GM23338 (cell line): Measurements from ENCODE around the gene BIRC6. TPM values are rescaled to one million over a fixed set of nuclear protein-coding genes. Genes with fewer than 3 reads are reported as not detected.

Source experiments
- ATAC-seq: fragments of 200-7000 bp; cut with Tn5 transposase; 3 replicates; pipeline ENCODE4 v1.9.1; 2020
- DNase-seq: peaks from one replicate; pipeline ENCODE4 v3.0.0-alpha.2; 2015; ENCODE audit warnings: low spot score
- H2AFZ ChIP-seq: fragments of 200-600 bp; sonication (generic); 2 replicates; pipeline ENCODE4 v1.8.0; 2016; ENCODE audit warnings: antibody characterized with exemption, mild to moderate bottlenecking, moderate library complexity
- H3F3A ChIP-seq: fragments of 200-600 bp; sonication (generic); replicated peaks from 2 replicates; pipeline ENCODE4 v1.8.0; 2017; ENCODE audit warnings: antibody characterized with exemption, mixed run types, low read depth
- H3K27ac ChIP-seq: fragments of 200-600 bp; sonication (generic); 2 replicates; pipeline ENCODE4 v1.6.1; 2016; ENCODE audit warnings: low read depth
- H3K27me3 ChIP-seq: fragments of 200-600 bp; sonication (generic); 2 replicates; pipeline ENCODE4 v1.8.0; 2016; ENCODE audit warnings: mild to moderate bottlenecking, mixed run types, moderate library complexity; ENCODE audit not compliant: insufficient read depth
- H3K36me3 ChIP-seq: fragments of 200-600 bp; sonication (generic); 2 replicates; pipeline ENCODE4 v1.8.0; 2016; ENCODE audit warnings: mild to moderate bottlenecking; ENCODE audit not compliant: insufficient read depth
- H3K4me1 ChIP-seq: fragments of 200-600 bp; sonication (generic); 2 replicates; pipeline ENCODE4 v1.8.0; 2016; ENCODE audit warnings: mild to moderate bottlenecking, moderate library complexity; ENCODE audit not compliant: insufficient read depth
- H3K4me2 ChIP-seq: fragments of 200-600 bp; sonication (generic); 2 replicates; pipeline ENCODE4 v1.7.1; 2017; ENCODE audit warnings: mixed run types
- H3K4me3 ChIP-seq: fragments of 200-600 bp; sonication (generic); 2 replicates; pipeline ENCODE4 v1.6.1; 2016; ENCODE audit warnings: mixed run types
- H3K79me2 ChIP-seq: fragments of 200-600 bp; sonication (generic); replicated peaks from 2 replicates; pipeline ENCODE4 v1.8.0; 2017; ENCODE audit warnings: mild to moderate bottlenecking; ENCODE audit not compliant: insufficient read depth
- H3K9me2 ChIP-seq: fragments of 200-600 bp; sonication (generic); 2 replicates; pipeline ENCODE4 v1.8.0; 2017; ENCODE audit not compliant: insufficient read depth
- H4K20me1 ChIP-seq: fragments of 200-600 bp; sonication (generic); replicated peaks from 2 replicates; pipeline ENCODE4 v1.8.0; 2017; ENCODE audit warnings: mild to moderate bottlenecking; ENCODE audit not compliant: insufficient read depth
- H3K27ac Mint-ChIP-seq: 2 replicates; pipeline ENCODE4 v1.8.0; 2020; ENCODE audit warnings: inconsistent platforms, mild to moderate bottlenecking, moderate library complexity, mixed read lengths
- H3K27me3 Mint-ChIP-seq: 3 replicates; pipeline ENCODE4 v1.8.0; 2022; ENCODE audit warnings: low read depth, mild to moderate bottlenecking, moderate library complexity, mixed read lengths, inconsistent platforms; ENCODE audit not compliant: insufficient read depth, poor library complexity
- H3K36me3 Mint-ChIP-seq: 3 replicates; pipeline ENCODE4 v1.8.0; 2021; ENCODE audit warnings: low read depth, mild to moderate bottlenecking, inconsistent platforms, moderate library complexity, mixed read lengths
- H3K4me1 Mint-ChIP-seq: 3 replicates; pipeline ENCODE4 v1.8.0; 2020; ENCODE audit warnings: mild to moderate bottlenecking, inconsistent platforms, mixed read lengths
- H3K4me3 Mint-ChIP-seq: 3 replicates; pipeline ENCODE4 v1.8.0; 2021; ENCODE audit warnings: moderate library complexity, mild to moderate bottlenecking, inconsistent platforms, mixed read lengths
- H3K9me3 Mint-ChIP-seq: 3 replicates; pipeline ENCODE4 v1.8.0; 2020; ENCODE audit warnings: moderate library complexity, mild to moderate bottlenecking, inconsistent platforms, mixed read lengths
- CREB1 ChIP-seq: fragments of 250-450 bp; sonication (Bioruptor Pico); IDR thresholded peaks from 2 replicates; pipeline ENCODE4 v1.5.0; 2020; ENCODE audit warnings: low read depth, mild to moderate bottlenecking, moderate library complexity
- CTCF ChIP-seq, 2 experiments: fragments of 200-600 bp in 1 of 2; sonication (generic) in 1 of 2; conservative IDR thresholded peaks; 2 replicates each; pipeline versions ENCODE4 v1.5.1 to v1.6.1; 2016 to 2017; ENCODE audit warnings: antibody characterized with exemption in 2 of 2, low read depth in 2 of 2, mild to moderate bottlenecking in 2 of 2, moderate library complexity in 1 of 2
- ETS1 ChIP-seq: IDR thresholded peaks from 2 replicates; pipeline ENCODE4 v1.6.1; 2016; ENCODE audit warnings: antibody characterized with exemption
- EZH2 ChIP-seq: fragments of 200-600 bp; sonication (generic); IDR thresholded peaks from one replicate; pipeline ENCODE4 v1.8.0; 2017; ENCODE audit warnings: antibody characterized with exemption, mild to moderate bottlenecking, low read depth; ENCODE audit not compliant: unreplicated experiment
- EZH2phosphoT487 ChIP-seq: fragments of 200-600 bp; sonication (generic); IDR thresholded peaks from one replicate; pipeline ENCODE4 v1.8.1; 2018; ENCODE audit warnings: antibody characterized with exemption; ENCODE audit not compliant: unreplicated experiment
- JUNB ChIP-seq: IDR thresholded peaks from one replicate; pipeline ENCODE4 v1.6.1; 2016; ENCODE audit warnings: antibody characterized with exemption; ENCODE audit not compliant: unreplicated experiment
- NANOG ChIP-seq: IDR thresholded peaks from 2 replicates; pipeline ENCODE4 v1.6.1; 2016; ENCODE audit warnings: antibody characterized with exemption, borderline replicate concordance
- POLR2AphosphoS5 ChIP-seq: IDR thresholded peaks from 2 replicates; pipeline ENCODE4 v1.6.1; 2016; ENCODE audit warnings: antibody characterized with exemption, low read depth
- STAT1 ChIP-seq: IDR thresholded peaks from one replicate; pipeline ENCODE4 v1.6.1; 2016; ENCODE audit warnings: antibody characterized with exemption; ENCODE audit not compliant: unreplicated experiment
- ZNF114 ChIP-seq: fragments of 250-450 bp; sonication (Bioruptor Pico); IDR thresholded peaks from 2 replicates; pipeline ENCODE4 v1.5.0; 2020; ENCODE audit warnings: mild to moderate bottlenecking, moderate library complexity
- ZNF331 ChIP-seq: fragments of 250-450 bp; sonication (Bioruptor Pico); IDR thresholded peaks from 2 replicates; pipeline ENCODE4 v1.5.0; 2020; ENCODE audit warnings: low read depth, mild to moderate bottlenecking, moderate library complexity
- ZNF462 ChIP-seq: fragments of 250-450 bp; sonication (Bioruptor Pico); IDR thresholded peaks from 2 replicates; pipeline ENCODE4 v1.5.0; 2020; ENCODE audit warnings: mild to moderate bottlenecking, moderate library complexity
- polyA plus RNA-seq: library from polyadenylated mRNA; unstranded; fragments of >200 nt; fragmentation: Nextera tagmentation; extraction: Ambion mirVana; gene quantifications from 2 replicates; pipeline ENCODE4 v1.2.1, GENCODE V29; 2016
- total RNA-seq: library from RNA; depleted of rRNA; stranded (reverse); fragments of >200 nt; shearing (Covaris generic); gene quantifications from 2 replicates; pipeline ENCODE4 v1.2.3, GENCODE V29; 2014

BIRC6 gene
- total and polyA plus RNA-seq, 2 experiments from 2014 or later = 85.8 to 131 TPM

GRCh38 chr2:32614084-32614483 is 257.3 kb downstream of the BIRC6 start:
- Histone ChIP-seq H3K4me2 (no peak overlapping the region), H3K9me2 (no peaks in the 10 kb centered on the region), H3K36me3 (peaks cover 5% of the 10 kb centered on the region; the same call in 1 of the 2 replicates), H3K79me2 (no peaks in the 10 kb centered on the region), H2AFZ (no peak overlapping the region), H4K20me1 (no peaks in the 10 kb centered on the region), H3F3A (no peaks in the 10 kb centered on the region), H3K27ac (no peak overlapping the region), H3K27me3 (no peaks in the 10 kb centered on the region), H3K4me3 (no peak overlapping the region), H3K4me1 (no peaks in the 10 kb centered on the region)
- no peaks in the 10 kb centered on the region for H3K27me3 Mint-ChIP-seq
- TF ChIP-seq EZH2 = no peak
- no peak for TF ChIP-seq STAT1
- TF ChIP-seq EZH2phosphoT487 = no peak
- TF ChIP-seq NANOG = no peak
- no peak for TF ChIP-seq ZNF331 (CRISPR knock-in tag)
- no peak for TF ChIP-seq ETS1
- no peak for TF ChIP-seq ZNF114 (CRISPR knock-in tag)
- TF ChIP-seq CREB1 = no peak
- TF ChIP-seq CTCF (conservative IDR thresholded peaks at IDR 0.05; ENCODE audit: low read depth in 2 of 2) = no peak
- no peak for TF ChIP-seq JUNB
- no peak for TF ChIP-seq ZNF462 (CRISPR knock-in tag)
- TF ChIP-seq POLR2AphosphoS5 = no peak
- H3K4me1 Mint-ChIP-seq = no peaks in the 10 kb centered on the region
- peaks cover 29% of the 10 kb centered on the region for H3K36me3 Mint-ChIP-seq
- no peaks in the 10 kb centered on the region for H3K9me3 Mint-ChIP-seq
- DNase-seq (no peak), ATAC-seq (no peak)
- H3K27ac Mint-ChIP-seq = no peak overlapping the region
- H3K4me3 Mint-ChIP-seq = no peak overlapping the region
